B cell (primary cell): ENCODE measurements around the gene RAD21L1.

Source experiments
- CTCF ChIP-seq: fragments of 200-600 bp; IDR thresholded peaks from one replicate; pipeline ENCODE4 v1.8.0; 2022; ENCODE audit warnings: antibody characterized with exemption, mild to moderate bottlenecking
- EZH2 ChIP-seq: IDR thresholded peaks from 2 replicates; pipeline ENCODE4 v1.6.1; 2012; ENCODE audit warnings: borderline replicate concordance, low read depth, mild to moderate bottlenecking, moderate library complexity, low read length; ENCODE audit not compliant: insufficient read depth, poor library complexity, severe bottlenecking

GRCh38 chr20:1247689-1248088 is 21.8 kb downstream of the RAD21L1 start:
- TF ChIP-seq CTCF (no peak), EZH2 (no peak)
